Gastrocnemius medialis (tissue), 4 donors: ENCODE measurements around the gene THRAP3. TPM values are rescaled to one million over a fixed set of nuclear protein-coding genes. Genes with fewer than 3 reads are reported as not detected.
"Not testable (repeated sequence)": the region's sequence is repeated elsewhere in the genome, so short reads cannot be mapped to it uniquely, and the experiment has no call there.

Experiments
- ATAC-seq, 2 donors: fragments of 150-250 bp; one replicate each; pipeline ENCODE4 v1.9.1; 2016
- DNase-seq, 2 donors: peaks; one replicate each; pipeline ENCODE4 v3.0.0-alpha.2; 2019
- H3K27ac ChIP-seq, 4 donors: fragments of 200-600 bp; sonication (generic); 1 replicate in 1 of 4; 2 replicates in 3 of 4; pipeline ENCODE4 v1.5.1; 2016 to 2018; ENCODE audit warnings: mild to moderate bottlenecking in 2 of 4, moderate library complexity in 1 of 4
- H3K27me3 ChIP-seq, 3 donors: fragments of 200-600 bp; sonication (generic) in 2 of 3; 1 replicate in 1 of 3; 2 replicates in 2 of 3; pipeline versions ENCODE4 v1.5.1 to v1.6.0; 2016 to 2019; ENCODE audit warnings: mild to moderate bottlenecking in 1 of 3, moderate library complexity in 1 of 3
- H3K36me3 ChIP-seq, 2 donors: fragments of 200-600 bp; sonication (generic) in 1 of 2; one replicate each; pipeline ENCODE4 v1.5.1; 2017 to 2018
- H3K4me1 ChIP-seq, 2 donors: fragments of 200-600 bp; sonication (generic) in 1 of 2; one replicate each; pipeline ENCODE4 v1.5.1; 2016 to 2017; ENCODE audit warnings: mild to moderate bottlenecking in 2 of 2
- H3K4me3 ChIP-seq, 4 donors: fragments of 200-600 bp; sonication (generic) in 3 of 4; 1 replicate in 1 of 4; 2 replicates in 3 of 4; pipeline ENCODE4 v1.5.1; 2016 to 2019; ENCODE audit warnings: mild to moderate bottlenecking in 2 of 4
- H3K9me3 ChIP-seq, 3 donors: fragments of 200-600 bp; sonication (generic) in 2 of 3; 1 replicate in 1 of 3; 2 replicates in 2 of 3; pipeline ENCODE4 v1.5.1; 2016 to 2019
- CTCF ChIP-seq, 5 experiments: fragments of 450-650 bp in 3 of 5; fragments of 200-600 bp in 2 of 5; sonication (generic) in 2 of 5; IDR thresholded peaks in 4 of 5; conservative IDR thresholded peaks in 1 of 5; 1 replicate in 4 of 5; 2 replicates in 1 of 5; pipeline ENCODE4 v1.5.1; 2016 to 2019; ENCODE audit warnings: antibody characterized with exemption in 5 of 5, mild to moderate bottlenecking in 3 of 5, moderate library complexity in 3 of 5
- POLR2A ChIP-seq, 2 donors: fragments of 450-650 bp; IDR thresholded peaks; one replicate each; pipeline ENCODE4 v1.6.1; 2017; ENCODE audit warnings: antibody characterized with exemption in 2 of 2, mild to moderate bottlenecking in 2 of 2, moderate library complexity in 2 of 2
- in situ Hi-C, 4 donors: fragments of 200-750 bp; cut with MboI; loops; one replicate each; pipeline versions ENCODE4 v1.15.0 to v1.8.0; 2017; ENCODE audit warnings: low sequenced_read_pairs in 4 of 4
- intact Hi-C: fragments of 100-400 bp; cut with DNase I; formaldehyde crosslinking; loops from one replicate; pipeline ENCODE4 v1.15.1; 2023; ENCODE audit warnings: low total_unique reads
- total RNA-seq, 4 donors: library from RNA; depleted of rRNA; stranded (reverse); fragments of >200 nt; gene quantifications; one replicate each; pipeline versions ENCODE4 v1.1.0 to v1.2.3, GENCODE V29; 2016

Gene THRAP3
- total RNA-seq, 4 donors from 2014 or later: 88.2 to 174 (median 146) TPM

- Histone ChIP-seq H3K9me3 (no peaks in the 10 kb centered on the region), H3K27ac (peak overlapping the region; percentile 38 to 63 (median 53)), H3K4me1 (peaks cover 7 to 10% of the 10 kb centered on the region in 2 donors), H3K27me3 (no peaks in the 10 kb centered on the region), H3K4me3 (no peak overlapping the region), H3K36me3 (peaks cover 0 to 35% of the 10 kb centered on the region in 2 donors)
- DNase-seq: no peak
- ATAC-seq: no peak
- in situ Hi-C loops: loop anchor here in 2 of 4 donors (10.0 to 25.0 kb wide), 2 partner anchors 78 to 105 kb away; no protein-coding TSS in a partner anchor
- no peak for TF ChIP-seq CTCF (IDR thresholded peaks at IDR 0.05 in 4 of 5, conservative IDR thresholded peaks at IDR 0.05 in 1 of 5)
- no peak for TF ChIP-seq POLR2A (IDR thresholded peaks at IDR 0.05)
- intact Hi-C loops: no loop called here
These were observed 41.5 kb upstream of the THRAP3 start for GRCh38 chr1:36182734-36183133.

GRCh38 chr1:36183309-36183856 lies 40.9 kb upstream of the THRAP3 start:
- ATAC-seq (no peak), DNase-seq (no peak)
- TF ChIP-seq CTCF (IDR thresholded peaks at IDR 0.05 in 4 of 5, conservative IDR thresholded peaks at IDR 0.05 in 1 of 5) (no peak), POLR2A (IDR thresholded peaks at IDR 0.05) (no peak)
- intact Hi-C loops (no loop called here), in situ Hi-C loops (loop anchor here in 2 of 4 donors (10.0 to 25.0 kb wide), 2 partner anchors 79 to 104 kb away; no protein-coding TSS in a partner anchor)
- H3K4me3 ChIP-seq: no peak overlapping the region
- peaks cover 0 to 29% of the 10 kb centered on the region in 2 donors for H3K36me3 ChIP-seq
- H3K27ac ChIP-seq: peak overlapping the region; percentile 38 to 63 (median 53)
- no peaks in the 10 kb centered on the region for H3K27me3 ChIP-seq
- peaks cover 11 to 15% of the 10 kb centered on the region in 2 donors for H3K4me1 ChIP-seq
- no peaks in the 10 kb centered on the region for H3K9me3 ChIP-seq

GRCh38 chr1:36187800-36188593 lies 36.2 kb upstream of the THRAP3 start:
- no peaks in the 10 kb centered on the region for H3K9me3 ChIP-seq
- intact Hi-C loops: loop anchor here (1.0 to 2.0 kb wide), 2 partner anchors 39 to 89 kb away; partner anchors contain the start of gene TRAPPC3
- in situ Hi-C loops: loop anchor here in 3 of 4 donors (5.0 to 25.0 kb wide), 3 partner anchors 36 to 99 kb away; no protein-coding TSS in a partner anchor

GRCh38 chr1:36196805-36197204 lies 27.4 kb upstream of the THRAP3 start:
- in situ Hi-C loops: loop anchor here in 1 of 4 donors (25.0 kb wide), 1 partner anchor 90 kb away; no protein-coding TSS in a partner anchor
- DNase-seq, intact Hi-C loops, H3K36me3 ChIP-seq, ATAC-seq, H3K27ac ChIP-seq, H3K9me3 ChIP-seq, H3K27me3 ChIP-seq, H3K4me3 ChIP-seq: not testable (repeated sequence)
- peaks cover 28 to 30% of the 10 kb centered on the region in 2 donors for H3K4me1 ChIP-seq

More at GRCh38 chr1:36187800-36188593, 36.2 kb upstream of the THRAP3 start:
- Histone ChIP-seq H3K36me3 (no peaks in the 10 kb centered on the region), H3K27ac (peak overlapping the region; percentile 86 to 92 (median 87)), H3K4me1 (peaks cover 16 to 17% of the 10 kb centered on the region in 2 donors), H3K4me3 (no peak overlapping the region), H3K27me3 (no peaks in the 10 kb centered on the region)
- TF ChIP-seq CTCF (IDR thresholded peaks at IDR 0.05 in 4 of 5, conservative IDR thresholded peaks at IDR 0.05 in 1 of 5): peak; percentile 88 to 95 (median 92)
- TF ChIP-seq POLR2A (IDR thresholded peaks at IDR 0.05): no peak
- DNase-seq (peak; percentile 90 to 94), ATAC-seq (peak; percentile 93 to 95)

- TF ChIP-seq POLR2A (IDR thresholded peaks at IDR 0.05) (no peak), CTCF (IDR thresholded peaks at IDR 0.05 in 4 of 5, conservative IDR thresholded peaks at IDR 0.05 in 1 of 5) (no peak)
- in situ Hi-C loops (loop anchor here in 1 of 4 donors (25.0 kb wide), 1 partner anchor 89 kb away; no protein-coding TSS in a partner anchor), intact Hi-C loops (no loop called here)
- H3K4me3 ChIP-seq: peak overlapping the region in 1 of 4 donors; percentile 18
- peak overlapping the region in 3 of 4 donors; percentile 10 to 96 (median 89) for H3K27ac ChIP-seq
- H3K27me3 ChIP-seq: no peaks in the 10 kb centered on the region
- peaks cover 39 to 44% of the 10 kb centered on the region in 2 donors for H3K4me1 ChIP-seq
- no peaks in the 10 kb centered on the region for H3K36me3 ChIP-seq
- DNase-seq (no peak), ATAC-seq (no peak)
- H3K9me3 ChIP-seq: no peaks in the 10 kb centered on the region
These were observed 25.6 kb upstream of the THRAP3 start for GRCh38 chr1:36198641-36199040.
